ENCODE measurements around the gene C12orf75.
"Not testable (repeated sequence)": the region's sequence is repeated elsewhere in the genome, so short reads cannot be mapped to it uniquely, and the experiment has no call there.

The C12orf75 gene

DNA sequence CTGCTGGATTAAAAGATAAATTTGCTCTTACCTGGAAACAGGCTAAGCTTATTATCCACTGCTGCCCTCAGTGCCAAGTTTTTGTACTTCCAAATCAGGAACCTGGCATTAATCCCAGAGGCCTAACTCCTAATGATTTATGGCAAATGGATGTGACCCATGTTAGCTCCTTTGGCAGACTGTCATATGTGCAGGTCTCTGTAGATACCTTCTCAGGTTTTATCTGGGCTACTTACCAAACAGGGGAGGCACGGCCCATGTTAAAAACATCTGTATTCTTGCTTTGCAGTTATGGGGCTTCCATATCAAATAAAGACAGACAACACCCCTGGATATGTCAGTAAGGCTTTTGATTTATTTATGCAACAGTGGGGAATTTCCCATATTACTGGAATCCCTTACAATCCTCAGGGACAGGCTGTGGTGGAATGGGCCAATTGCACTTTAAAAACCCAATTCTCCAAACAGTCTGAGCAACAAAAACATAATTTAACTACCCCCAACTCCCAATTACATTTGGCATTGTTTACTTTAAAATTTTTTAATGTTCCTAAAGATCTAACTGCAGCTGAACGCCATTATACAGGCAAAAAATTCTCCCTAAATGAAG is 19.9 kb upstream of the C12orf75 start:
- DNase-seq, result not testable (repeated sequence)

DNA sequence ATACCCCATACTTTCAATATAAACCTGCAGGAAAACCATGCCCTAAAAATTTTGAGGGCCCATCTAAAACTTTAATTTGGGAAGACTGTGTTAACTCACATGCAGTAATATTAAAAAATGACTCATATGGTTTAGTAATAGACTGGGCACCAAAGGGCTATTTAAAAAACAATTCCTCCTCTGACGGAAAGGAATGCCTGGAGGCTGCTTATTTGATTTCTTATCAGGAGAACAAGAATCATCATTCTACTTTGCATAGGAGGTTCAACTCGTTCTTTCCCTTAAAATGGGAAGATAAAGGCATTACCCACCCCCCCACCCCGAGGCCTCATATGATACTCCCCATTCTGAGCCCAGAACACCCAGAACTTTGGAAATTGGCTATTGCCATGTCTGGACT is 18.6 kb upstream of the C12orf75 start:
- not testable (repeated sequence) for DNase-seq

DNA sequence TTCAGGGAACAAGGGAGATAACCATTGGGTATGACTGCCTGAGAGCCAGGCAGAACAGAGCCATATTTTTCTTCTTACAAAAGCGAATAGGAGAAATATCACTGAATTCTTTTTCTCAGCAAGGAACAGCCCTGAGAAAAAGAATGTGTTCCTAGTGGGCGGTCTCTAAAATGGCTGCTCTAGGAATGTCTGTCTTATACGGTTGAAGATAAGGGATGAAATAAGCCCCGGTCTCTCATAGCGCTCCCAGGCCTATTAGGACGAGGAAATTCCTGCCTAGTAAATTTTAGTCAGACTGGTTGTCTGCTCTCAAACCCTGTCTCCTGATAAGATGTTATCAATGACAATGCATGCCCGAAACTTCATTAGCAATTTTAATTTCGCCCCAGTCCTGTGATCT is 16.7 kb upstream of the C12orf75 start:
- DNase-seq, result not testable (repeated sequence)

DNA sequence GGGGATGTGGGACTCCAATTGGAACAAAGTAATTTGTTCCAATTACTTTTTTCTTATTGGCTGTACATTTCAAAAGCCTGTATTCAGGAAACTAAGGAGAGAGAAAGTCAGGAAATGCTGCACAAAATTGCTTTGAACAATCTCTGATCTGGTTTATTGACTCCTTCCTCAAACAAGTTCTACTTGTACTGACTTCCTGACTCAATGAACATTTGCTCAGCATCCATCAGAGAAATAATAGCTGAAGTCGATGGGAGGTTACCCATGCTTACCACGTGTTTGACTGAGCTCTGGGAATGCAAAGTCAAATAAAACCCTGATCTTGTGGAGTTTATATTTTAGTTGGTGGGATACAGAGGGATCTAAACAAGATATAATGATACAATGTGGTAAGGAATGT is 15.4 kb upstream of the C12orf75 start:
- no peak for DNase-seq

DNA sequence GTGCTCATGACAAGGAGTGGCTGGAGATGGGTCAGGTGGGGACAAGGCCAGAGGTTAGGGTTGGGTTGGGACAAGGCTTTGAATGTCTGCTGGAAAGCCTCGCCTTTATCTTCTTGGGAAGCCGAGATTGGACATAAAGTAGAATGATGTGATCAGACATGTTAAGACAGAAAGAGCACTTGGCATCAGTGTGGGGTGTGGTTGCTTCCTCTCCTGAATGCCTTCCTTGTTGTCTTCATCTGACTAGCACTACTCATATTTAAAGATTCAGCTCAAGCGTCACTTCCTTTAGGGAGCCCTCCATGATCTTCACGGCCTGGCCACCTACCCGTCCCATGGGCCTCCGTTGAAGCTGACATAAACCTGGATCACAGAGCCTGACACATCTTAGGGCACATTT is 14.8 kb upstream of the C12orf75 start:
- no peak for DNase-seq

DNA sequence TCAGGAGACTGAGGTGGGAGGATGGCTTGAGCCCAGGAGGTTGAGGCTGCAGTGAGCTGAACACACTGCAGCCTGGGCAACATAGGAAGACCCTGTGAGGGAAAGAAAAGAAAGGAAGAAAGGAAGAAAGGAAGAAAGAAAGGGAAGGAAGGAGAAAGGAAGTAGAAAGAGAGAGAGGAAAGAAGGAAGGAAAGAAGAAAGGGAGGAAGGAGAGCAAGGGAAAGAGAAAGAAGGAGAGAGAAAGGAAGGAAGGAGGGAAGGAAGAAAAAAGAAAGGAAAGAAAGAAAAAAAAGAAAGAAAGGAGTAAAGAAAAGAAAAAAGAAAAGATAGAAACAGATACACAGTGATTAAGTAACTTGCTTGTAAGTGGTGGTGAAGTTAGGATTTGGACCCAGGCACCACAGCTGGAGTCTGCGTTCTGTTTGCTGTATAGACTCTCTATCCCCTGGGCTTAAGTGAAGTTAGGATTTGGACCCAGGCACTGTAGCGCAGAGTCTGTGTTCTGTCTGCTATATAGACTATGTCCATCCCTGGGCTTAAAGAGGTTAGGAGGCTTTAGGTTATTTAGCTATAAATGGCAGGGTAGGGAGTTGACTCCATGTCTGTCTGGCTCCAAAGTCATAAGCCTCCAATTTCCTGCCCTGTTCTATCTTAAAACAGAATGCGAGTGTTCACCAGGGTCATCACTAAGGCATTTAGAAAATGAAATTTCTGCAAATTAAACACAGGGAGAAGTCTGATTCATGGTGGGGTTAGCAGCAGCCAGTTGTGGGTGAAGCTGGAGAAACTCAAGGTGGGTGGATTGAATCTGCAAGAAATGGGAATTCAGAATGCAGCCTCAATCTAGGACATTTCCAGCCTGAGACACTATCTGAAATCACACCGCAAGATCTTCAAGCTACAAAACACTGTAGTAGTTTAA is 13.3 kb upstream of the C12orf75 start:
- DNase-seq, result no peak

DNA sequence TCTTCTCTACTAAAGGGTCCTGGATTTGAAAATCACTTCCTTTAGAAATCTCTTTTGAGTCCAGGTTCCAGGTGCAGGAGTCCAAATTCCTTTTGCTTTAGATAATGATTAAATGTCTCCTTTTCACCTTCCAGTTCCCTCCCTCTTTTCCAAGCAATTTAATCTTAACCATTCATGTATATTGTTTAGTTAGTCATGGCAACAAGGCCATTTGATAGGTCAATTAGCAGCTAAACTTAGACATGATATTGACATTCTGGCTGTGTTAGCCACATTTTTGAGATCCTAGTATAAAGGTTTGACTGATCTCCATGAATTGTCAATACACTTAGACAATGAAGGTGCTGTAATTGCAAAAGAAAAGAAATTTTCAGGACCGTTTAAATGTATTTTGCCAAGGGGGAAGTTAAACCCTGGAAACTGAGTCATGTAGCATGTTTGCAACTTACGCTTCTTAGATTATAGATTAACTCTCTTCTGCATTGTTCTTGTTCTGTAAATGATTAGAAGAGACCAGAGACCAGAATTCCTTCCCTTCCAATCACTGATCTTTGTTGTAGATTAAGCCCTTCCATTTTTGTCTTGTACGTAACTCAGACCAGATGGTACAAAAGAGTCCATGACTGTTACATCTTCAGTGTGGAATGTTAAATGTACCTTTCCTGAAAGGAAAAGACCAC is 12.4 kb upstream of the C12orf75 start:
- peak; percentile 99 for DNase-seq

DNA sequence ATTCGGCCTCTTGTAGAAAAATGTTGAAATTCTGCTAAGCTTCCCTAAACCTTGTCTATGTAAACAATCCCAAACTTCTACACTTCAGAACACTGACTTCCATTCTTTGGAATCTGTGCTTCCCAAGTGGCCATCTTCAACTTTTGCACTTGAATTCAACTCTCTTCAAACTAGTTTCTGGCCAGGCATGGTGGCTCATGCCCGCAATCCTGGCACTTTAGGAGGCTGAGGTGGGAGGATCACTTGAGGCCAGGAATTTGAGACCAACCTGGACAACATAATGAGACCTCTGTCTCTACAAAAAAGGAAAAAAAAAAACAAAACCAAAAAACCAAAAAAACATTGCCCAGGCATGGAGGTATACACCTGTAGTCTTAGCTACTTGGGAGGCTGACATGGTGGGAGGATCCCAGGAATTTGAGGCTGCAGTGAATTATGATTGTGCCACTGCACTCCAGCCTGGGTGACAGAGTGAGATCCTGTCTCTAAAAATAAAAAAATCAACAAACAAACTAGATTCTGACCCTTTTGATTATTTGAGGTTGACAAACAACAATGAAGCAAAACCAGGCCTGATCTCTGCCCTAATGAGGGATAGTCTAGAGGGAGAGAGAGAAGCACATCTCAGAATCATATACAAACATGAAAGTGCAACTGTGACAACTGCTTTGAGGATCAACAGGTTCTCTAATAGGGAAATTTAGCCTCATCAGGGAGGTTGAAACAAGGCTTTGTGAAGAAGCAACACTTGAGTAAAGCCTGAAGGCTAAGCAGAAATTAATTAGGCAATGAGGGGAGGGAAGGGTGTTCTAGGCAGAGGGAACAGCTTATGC is 11.6 kb upstream of the C12orf75 start:
- DNase-seq, result no peak

DNA sequence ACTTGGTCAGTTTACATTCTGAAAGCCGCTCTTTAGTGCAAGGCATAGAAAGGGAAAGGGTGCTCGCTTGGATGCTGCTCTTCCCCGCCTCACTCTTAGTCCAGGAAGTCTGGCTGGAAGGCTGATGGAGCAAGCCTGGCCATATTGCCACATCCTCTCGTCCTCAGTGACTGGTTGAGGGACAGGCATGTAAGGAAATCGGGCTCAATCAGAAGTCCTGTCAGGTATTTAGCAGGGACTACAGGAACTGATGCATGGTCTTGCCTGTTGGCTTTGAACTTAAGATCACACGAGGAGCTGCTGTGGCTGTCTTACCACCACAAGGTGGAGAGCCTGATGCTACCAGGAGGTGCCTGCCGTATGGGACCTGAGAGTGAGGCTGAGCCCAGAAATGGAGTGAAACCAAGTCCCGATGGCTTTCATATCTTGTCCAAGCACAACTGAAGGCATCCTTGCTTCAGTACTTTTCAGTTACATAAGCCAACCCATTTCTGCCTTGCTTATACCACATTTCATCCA is 10.7 kb upstream of the C12orf75 start:
- no peak for DNase-seq

GRCh38 chr12:105321125-105321524 is 9.4 kb upstream of the C12orf75 start:
- DNase-seq, result no peak

DNA sequence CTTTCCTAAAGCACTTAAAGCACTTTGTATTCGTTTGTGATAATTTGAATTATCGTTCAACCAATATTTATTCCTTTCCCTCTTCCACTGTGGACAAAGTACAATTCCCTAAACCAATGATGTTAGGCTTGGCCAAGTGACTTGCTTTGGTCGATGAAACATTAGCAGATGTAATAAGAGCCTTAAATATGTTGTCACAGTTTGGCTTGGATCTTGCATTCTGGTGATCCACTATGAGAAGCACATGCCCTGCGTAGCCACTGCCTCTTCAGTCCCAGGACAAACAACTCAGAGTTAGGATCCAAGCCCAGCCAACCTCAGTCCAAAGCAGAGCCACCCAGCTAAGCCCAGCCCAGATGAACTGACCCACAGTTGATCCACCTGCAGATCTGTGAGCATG is 8.4 kb upstream of the C12orf75 start:
- no peak for DNase-seq

DNA sequence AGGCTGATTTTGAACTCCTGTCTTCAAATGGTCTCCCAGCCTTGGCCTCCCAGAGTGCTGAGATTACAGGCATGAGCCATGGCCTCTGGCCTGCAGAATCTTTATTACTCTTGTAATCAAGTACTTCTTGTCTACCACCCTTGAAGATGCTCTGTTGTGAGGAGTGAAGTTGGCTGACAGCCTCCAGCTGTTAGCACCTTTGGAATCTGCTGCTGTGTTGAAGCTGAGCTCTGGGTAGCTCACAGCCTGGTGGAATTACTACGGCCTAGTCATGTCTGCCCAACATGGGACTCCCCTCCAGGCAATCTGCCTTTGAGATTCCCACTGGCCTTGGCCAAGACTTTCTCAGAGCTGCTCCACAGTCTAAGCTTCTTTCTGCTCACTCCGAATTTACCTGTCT is 5.8 kb upstream of the C12orf75 start:
- no peak for DNase-seq

- DNase-seq, result no peak
Measured at GRCh38 chr12:105325117-105325516, 5.4 kb upstream of the C12orf75 start.

DNA sequence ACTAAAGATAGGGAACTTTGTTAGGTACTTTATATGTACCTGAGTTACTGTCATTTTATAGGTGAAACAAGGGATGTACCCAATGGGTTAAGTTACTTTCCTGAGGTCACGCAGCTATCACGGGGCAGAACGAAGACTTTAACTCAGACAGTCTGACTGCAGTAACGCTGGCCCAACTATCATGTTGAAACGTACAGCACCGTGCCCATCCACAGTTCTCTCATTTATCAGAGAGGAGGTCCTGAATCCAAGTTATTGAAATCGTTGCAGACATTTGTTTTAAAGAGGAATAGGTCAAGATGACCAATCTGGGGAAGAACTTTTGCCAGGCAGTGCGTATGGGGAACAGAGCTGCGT is 587 bp upstream of the C12orf75 start:
- DNase-seq, result no peak

DNA sequence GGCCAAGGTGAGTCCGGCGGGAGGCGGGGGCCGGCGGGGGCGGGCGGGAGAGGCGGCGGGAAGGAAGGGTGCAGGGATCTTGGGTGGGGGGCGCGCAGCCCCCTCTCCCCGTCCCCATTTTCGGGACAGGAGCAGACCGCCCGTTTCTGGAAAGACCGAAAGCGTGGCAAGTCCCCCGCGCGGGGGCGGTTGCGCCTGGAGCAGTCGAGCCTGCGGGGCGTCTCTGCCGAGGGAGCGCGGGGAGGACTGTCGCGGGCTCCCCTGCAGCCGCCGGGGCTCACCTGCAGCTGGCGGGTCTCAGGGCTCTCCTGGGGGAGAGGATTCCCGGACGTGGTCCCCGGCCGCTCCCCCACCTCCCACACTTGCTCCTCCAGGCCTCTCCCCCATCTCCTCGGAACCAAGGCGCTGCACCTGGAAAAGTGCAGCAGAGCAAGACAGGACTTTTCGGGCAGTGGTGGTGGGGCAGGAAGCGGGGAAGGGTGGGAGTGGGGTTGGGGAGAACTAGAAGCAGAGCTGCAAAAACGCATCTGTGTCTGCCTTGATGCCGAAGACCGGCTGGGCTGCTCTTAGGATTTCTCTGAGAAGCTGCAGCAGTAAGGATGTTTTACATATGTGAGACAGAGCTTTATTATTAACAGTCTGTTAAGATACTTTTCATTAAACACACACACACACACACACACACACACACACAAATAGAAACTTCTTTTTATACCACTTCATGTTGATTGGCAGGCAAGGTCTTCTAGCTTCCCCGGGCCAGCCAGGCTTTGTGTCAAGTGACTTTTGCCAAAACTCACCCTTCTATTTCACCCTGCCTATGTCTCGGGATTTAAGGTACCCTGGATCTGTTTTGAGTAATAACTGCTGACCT is 677 bp downstream of the C12orf75 start:
- no peak for DNase-seq

GRCh38 chr12:105331805-105332251 is 1.3 kb downstream of the C12orf75 start:
- DNase-seq, result no peak

DNA sequence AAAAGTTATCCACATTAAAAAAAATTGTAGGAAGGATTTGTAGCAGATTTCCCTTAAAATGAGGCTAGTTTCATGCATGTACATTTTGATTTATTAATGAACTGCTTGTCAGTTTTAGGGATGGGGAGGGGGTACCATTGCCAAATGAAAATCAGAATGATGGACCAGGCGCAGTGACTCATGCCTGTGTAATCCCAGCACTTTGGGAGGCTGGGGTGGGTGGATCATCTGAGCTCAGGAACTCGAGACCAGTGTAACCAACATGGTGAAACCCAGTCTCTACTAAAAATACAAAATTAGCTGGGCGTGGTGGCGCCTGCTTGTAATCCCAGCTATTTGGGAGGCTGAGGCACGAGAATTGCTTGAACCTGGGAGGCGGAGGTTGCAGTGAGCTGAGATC is 1.8 kb downstream of the C12orf75 start:
- not testable (repeated sequence) for DNase-seq

DNA sequence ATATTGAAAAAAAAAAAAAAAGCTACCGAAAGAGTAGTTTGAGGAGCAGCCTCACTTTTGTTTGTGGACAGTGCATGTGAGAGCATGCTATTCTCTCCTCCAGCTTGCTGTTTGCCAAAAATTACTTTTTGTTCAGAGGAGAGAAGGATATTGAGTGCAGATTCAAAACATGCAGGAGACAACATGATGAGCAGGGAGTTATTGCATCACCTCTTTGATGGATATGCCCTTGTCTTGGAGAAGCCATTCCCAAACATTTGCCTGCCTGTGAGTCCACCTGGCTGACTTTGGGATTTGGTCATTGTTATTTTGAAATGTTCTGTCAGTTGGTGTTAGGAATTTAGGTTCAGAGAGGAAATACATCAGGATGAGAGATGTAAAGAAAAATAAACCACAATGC is 2.4 kb downstream of the C12orf75 start:
- DNase-seq, result no peak

GRCh38 chr12:105334001-105334400 is 3.5 kb downstream of the C12orf75 start:
- no peak for DNase-seq

- DNase-seq, result no peak
Measured at GRCh38 chr12:105334582-105334981, 4.1 kb downstream of the C12orf75 start.

DNA sequence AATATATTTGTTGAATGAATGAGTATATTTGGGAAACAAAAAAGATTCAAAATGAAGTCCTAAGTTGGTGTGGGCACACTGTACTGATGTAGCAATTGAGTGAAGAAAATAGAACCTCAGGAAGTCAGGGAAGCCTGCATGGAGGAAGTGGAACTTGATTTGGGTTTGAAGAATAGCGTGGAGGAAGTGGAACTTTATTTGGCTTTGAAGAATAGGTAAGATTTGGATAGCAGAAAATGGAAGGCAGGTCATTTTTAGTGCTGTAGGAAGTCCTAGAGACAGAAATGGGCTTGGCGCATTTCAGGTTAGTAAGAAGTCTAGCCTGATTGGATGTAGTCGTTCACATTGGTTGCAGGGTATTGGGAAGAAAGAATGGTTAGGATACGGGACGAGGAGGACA is 5.4 kb downstream of the C12orf75 start:
- no peak for DNase-seq

DNA sequence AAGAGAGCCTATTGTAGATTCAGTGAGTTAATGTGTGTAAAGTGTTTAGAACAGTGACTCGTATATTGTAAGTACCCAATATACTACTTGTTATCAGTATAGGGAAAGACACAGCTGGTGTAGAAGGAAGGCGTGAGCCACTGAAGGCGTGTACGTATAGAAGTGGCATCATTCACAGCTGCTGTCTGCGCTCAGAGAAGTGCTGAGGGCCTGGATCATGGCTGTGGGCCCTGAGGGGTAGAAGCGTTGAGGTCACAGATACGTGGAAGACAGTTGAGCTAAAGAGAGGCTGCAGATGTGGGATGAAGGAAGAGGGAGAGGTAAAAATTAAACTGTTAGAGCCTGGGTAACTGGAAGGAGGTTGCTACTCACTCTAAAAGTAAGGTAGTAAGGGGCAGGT is 5.9 kb downstream of the C12orf75 start:
- DNase-seq, result no peak
